Measurements from ENCODE around the gene CDX1.
A peak's percentile ranks its signal among the peaks of the same experiment; 100 is the strongest.

The CDX1 gene

GRCh38 chr5:150158170-150158949 lies 8.2 kb upstream of the CDX1 start:
- TF ChIP-seq CTCF (IDR thresholded peaks at IDR 0.05) = no peak
- Histone ChIP-seq H3K4me3 (peak overlapping the region; percentile 8), H3K27ac (peak overlapping the region; percentile 96 to 97)
- no peak for DNase-seq (ENCODE audit: low spot score)

GRCh38 chr5:150159031-150159430 lies 7.5 kb upstream of the CDX1 start:
- Histone ChIP-seq H3K4me3 (peak overlapping the region; percentile 8), H3K27ac (peak overlapping the region; percentile 96 to 97)
- no peak for DNase-seq (ENCODE audit: low spot score)
- TF ChIP-seq CTCF (IDR thresholded peaks at IDR 0.05) = no peak

GRCh38 chr5:150159741-150160179 lies 6.8 kb upstream of the CDX1 start:
- no peak for TF ChIP-seq CTCF (IDR thresholded peaks at IDR 0.05)
- H3K27ac ChIP-seq = peak overlapping the region; percentile 96 to 97
- no peak overlapping the region for H3K4me3 ChIP-seq
- no peak for DNase-seq (ENCODE audit: low spot score)

GRCh38 chr5:150160448-150161081 lies 6.0 kb upstream of the CDX1 start:
- no peak for TF ChIP-seq CTCF (IDR thresholded peaks at IDR 0.05)

GRCh38 chr5:150161242-150162141 lies 5.1 kb upstream of the CDX1 start:
- Histone ChIP-seq H3K27ac (peak overlapping the region; percentile 96 to 97), H3K4me3 (no peak overlapping the region)
- peak; percentile 85 for TF ChIP-seq CTCF (IDR thresholded peaks at IDR 0.05)
- DNase-seq (ENCODE audit: low spot score) = peak; percentile 91

More at GRCh38 chr5:150160448-150161081, 6.0 kb upstream of the CDX1 start:
- no peak overlapping the region for H3K4me3 ChIP-seq
- peak; percentile 74 for DNase-seq (ENCODE audit: low spot score)
- peak overlapping the region; percentile 96 to 97 for H3K27ac ChIP-seq

GRCh38 chr5:150162142-150162513 lies 4.5 kb upstream of the CDX1 start:
- Histone ChIP-seq H3K4me3 (no peak overlapping the region), H3K27ac (peak overlapping the region; percentile 96 to 97)
- no peak for DNase-seq (ENCODE audit: low spot score)
- TF ChIP-seq CTCF (IDR thresholded peaks at IDR 0.05) = no peak
